ENCODE results near the gene LUC7L.

The LUC7L gene

GRCh38 chr16:272633-273546, 43.6 kb upstream of the LUC7L start:
- Histone ChIP-seq H3K79me2 (ENCODE audit: control insufficient read depth, low read length) (no peaks in the 10 kb centered on the region), H3K9me2 (replicated peaks; ENCODE audit: control insufficient read depth, low read length) (no peaks in the 10 kb centered on the region), H3K9me3 (ENCODE audit: control insufficient read depth, insufficient read depth, low read length) (no peaks in the 10 kb centered on the region), H3K4me2 (ENCODE audit: low read length) (no peak overlapping the region), H3K27ac (ENCODE audit: low read depth, low read length) (no peak overlapping the region), H4K20me1 (ENCODE audit: control insufficient read depth, insufficient read depth, low read depth, low read length) (no peaks in the 10 kb centered on the region), H3K4me1 (ENCODE audit: control insufficient read depth, low read length) (peaks cover 3% of the 10 kb centered on the region; the same call in 1 of the 2 replicates), H3F3A (ENCODE audit: control insufficient read depth, insufficient read depth) (no peaks in the 10 kb centered on the region), H3K27me3 (ENCODE audit: control insufficient read depth, low read length) (peaks cover 20% of the 10 kb centered on the region), H3K4me3 (ENCODE audit: low read length) (no peak overlapping the region), H3K36me3 (ENCODE audit: control insufficient read depth, low read length) (no peaks in the 10 kb centered on the region)
- TF ChIP-seq EZH2phosphoT487 (IDR thresholded peaks at IDR 0.05; ENCODE audit: borderline replicate concordance, low read length): no peak
- TF ChIP-seq CTCF (IDR thresholded peaks at IDR 0.05; ENCODE audit: low read depth, low read length, poor library complexity, severe bottlenecking): no peak

- H3K79me2 ChIP-seq (ENCODE audit: control insufficient read depth, low read length): no peaks in the 10 kb centered on the region
- no peak overlapping the region for H3K4me3 ChIP-seq (ENCODE audit: low read length)
- no peaks in the 10 kb centered on the region for H3F3A ChIP-seq (ENCODE audit: control insufficient read depth, insufficient read depth)
- H3K9me2 ChIP-seq (replicated peaks; ENCODE audit: control insufficient read depth, low read length): no peaks in the 10 kb centered on the region
- no peaks in the 10 kb centered on the region for H3K36me3 ChIP-seq (ENCODE audit: control insufficient read depth, low read length)
- no peak overlapping the region for H3K27ac ChIP-seq (ENCODE audit: low read depth, low read length)
- peaks cover 3% of the 10 kb centered on the region; the same call in 1 of the 2 replicates for H3K4me1 ChIP-seq (ENCODE audit: control insufficient read depth, low read length)
- no peak overlapping the region for H3K4me2 ChIP-seq (ENCODE audit: low read length)
- H3K27me3 ChIP-seq (ENCODE audit: control insufficient read depth, low read length): peaks cover 14% of the 10 kb centered on the region
- no peaks in the 10 kb centered on the region for H4K20me1 ChIP-seq (ENCODE audit: control insufficient read depth, insufficient read depth, low read depth, low read length)
- TF ChIP-seq EZH2phosphoT487 (IDR thresholded peaks at IDR 0.05; ENCODE audit: borderline replicate concordance, low read length) (no peak), CTCF (IDR thresholded peaks at IDR 0.05; ENCODE audit: low read depth, low read length, poor library complexity, severe bottlenecking) (no peak)
- H3K9me3 ChIP-seq (ENCODE audit: control insufficient read depth, insufficient read depth, low read length): no peaks in the 10 kb centered on the region
These were observed 41.4 kb upstream of the LUC7L start for GRCh38 chr16:270381-271255.

GRCh38 chr16:269061-269796, 40.0 kb upstream of the LUC7L start:
- no peaks in the 10 kb centered on the region for H3F3A ChIP-seq (ENCODE audit: control insufficient read depth, insufficient read depth)
- no peak for TF ChIP-seq EZH2phosphoT487 (IDR thresholded peaks at IDR 0.05; ENCODE audit: borderline replicate concordance, low read length)
- no peak for TF ChIP-seq CTCF (IDR thresholded peaks at IDR 0.05; ENCODE audit: low read depth, low read length, poor library complexity, severe bottlenecking)

More at GRCh38 chr16:269061-269796, 40.0 kb upstream of the LUC7L start:
- H3K9me2 ChIP-seq (replicated peaks; ENCODE audit: control insufficient read depth, low read length): no peaks in the 10 kb centered on the region
- H3K4me1 ChIP-seq (ENCODE audit: control insufficient read depth, low read length): no peaks in the 10 kb centered on the region
- H3K4me2 ChIP-seq (ENCODE audit: low read length): no peak overlapping the region
- H3K79me2 ChIP-seq (ENCODE audit: control insufficient read depth, low read length): no peaks in the 10 kb centered on the region
- H3K9me3 ChIP-seq (ENCODE audit: control insufficient read depth, insufficient read depth, low read length): no peaks in the 10 kb centered on the region
- H3K27ac ChIP-seq (ENCODE audit: low read depth, low read length): no peak overlapping the region
- H3K36me3 ChIP-seq (ENCODE audit: control insufficient read depth, low read length): no peaks in the 10 kb centered on the region
- no peaks in the 10 kb centered on the region for H4K20me1 ChIP-seq (ENCODE audit: control insufficient read depth, insufficient read depth, low read depth, low read length)
- no peak overlapping the region for H3K4me3 ChIP-seq (ENCODE audit: low read length)
- peaks cover 3% of the 10 kb centered on the region; the same call in 1 of the 2 replicates for H3K27me3 ChIP-seq (ENCODE audit: control insufficient read depth, low read length)

Measured in DOHH2 (cell line).